Parathyroid adenoma (tissue), 2 donors: ENCODE data around the gene GSG1L.

Experiments
- H2AFZ ChIP-seq: fragments of 300-600 bp; sonication (generic); one replicate; pipeline ENCODE4 v1.7.0; 2017; ENCODE audit warnings: antibody characterized with exemption, mild to moderate bottlenecking
- H3K27ac ChIP-seq: fragments of 300-600 bp; sonication (generic); one replicate; pipeline ENCODE4 v1.7.0; 2017
- H3K27me3 ChIP-seq: fragments of 300-600 bp; sonication (generic); one replicate; pipeline ENCODE4 v1.7.0; 2017; ENCODE audit warnings: low read length; ENCODE audit not compliant: control insufficient read depth, insufficient read depth
- H3K36me3 ChIP-seq: fragments of 300-600 bp; sonication (generic); one replicate; pipeline ENCODE4 v1.7.0; 2017; ENCODE audit warnings: low read length; ENCODE audit not compliant: control insufficient read depth, insufficient read depth
- H3K4me1 ChIP-seq: fragments of 300-600 bp; sonication (generic); one replicate; pipeline ENCODE4 v1.7.0; 2017; ENCODE audit warnings: control low read depth
- H3K4me2 ChIP-seq: fragments of 300-600 bp; sonication (generic); one replicate; pipeline ENCODE4 v1.7.0; 2017; ENCODE audit warnings: low read length
- H3K4me3 ChIP-seq: fragments of 300-600 bp; sonication (generic); one replicate; pipeline ENCODE4 v1.7.0; 2017; ENCODE audit warnings: low read depth, low read length
- H3K79me2 ChIP-seq: fragments of 300-600 bp; sonication (generic); one replicate; pipeline ENCODE4 v1.7.0; 2017; ENCODE audit warnings: control low read depth
- H3K9ac ChIP-seq: fragments of 300-600 bp; sonication (generic); one replicate; pipeline ENCODE4 v1.7.0; 2017; ENCODE audit warnings: mild to moderate bottlenecking
- H3K9me3 ChIP-seq: fragments of 300-600 bp; sonication (generic); one replicate; pipeline ENCODE4 v1.7.0; 2017; ENCODE audit warnings: low read length; ENCODE audit not compliant: control insufficient read depth
- TF ChIP-seq, protein P1 (sequence below): fragments of 300-600 bp; sonication (generic); IDR thresholded peaks from one replicate; pipeline ENCODE4 v1.7.0; 2017; ENCODE audit warnings: antibody characterized with exemption, mild to moderate bottlenecking
- donor health status: primary hyperparathyroidism.

GSG1L gene

DNA sequence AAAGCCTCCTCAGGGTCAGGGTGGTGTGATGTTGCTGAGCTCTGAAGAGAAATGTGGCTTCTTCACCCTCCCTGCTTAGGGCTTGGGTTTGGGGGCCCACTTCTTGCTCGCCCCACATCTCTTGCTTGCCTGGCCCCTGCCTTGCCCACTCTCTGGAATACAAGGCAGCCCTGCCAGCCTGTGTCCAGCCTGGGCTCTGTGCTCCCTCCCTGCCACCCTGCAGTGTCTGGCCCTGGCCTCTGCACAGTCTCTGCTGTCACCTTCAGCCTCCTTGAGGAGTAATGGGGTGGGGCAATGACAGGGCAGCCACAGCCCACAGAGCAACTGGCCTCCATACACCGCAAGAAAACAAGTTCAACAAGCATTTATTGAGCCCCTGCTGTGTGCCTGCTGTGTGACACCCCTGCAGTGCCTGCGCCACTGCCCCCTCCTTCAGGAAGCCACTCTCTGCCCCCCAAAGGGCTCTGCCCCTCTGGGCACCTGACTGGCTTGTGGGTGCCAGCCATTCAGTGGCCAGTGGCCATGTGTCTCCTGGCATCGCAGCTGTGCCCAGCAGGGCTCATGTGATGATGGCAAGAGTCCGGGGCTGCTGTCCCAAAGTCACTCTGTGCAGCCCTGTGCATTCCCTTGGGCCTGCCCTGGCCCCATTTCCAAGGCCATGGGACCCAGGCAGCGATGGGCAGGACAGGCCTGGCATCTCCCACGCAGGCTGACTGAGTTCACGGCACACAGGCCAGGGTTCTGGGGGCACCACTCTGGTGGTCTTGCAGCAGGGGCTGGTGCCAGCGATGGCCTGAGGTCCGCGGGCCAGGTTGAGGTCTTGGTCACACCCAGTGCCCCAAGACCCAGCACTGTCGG, 272.7 kb downstream of the GSG1L start:
- H3K4me3 ChIP-seq: no peak overlapping the region
- no peaks in the 10 kb centered on the region for H3K4me1 ChIP-seq
- no peak overlapping the region for H3K27ac ChIP-seq
- TF ChIP-seq, protein P1, sequence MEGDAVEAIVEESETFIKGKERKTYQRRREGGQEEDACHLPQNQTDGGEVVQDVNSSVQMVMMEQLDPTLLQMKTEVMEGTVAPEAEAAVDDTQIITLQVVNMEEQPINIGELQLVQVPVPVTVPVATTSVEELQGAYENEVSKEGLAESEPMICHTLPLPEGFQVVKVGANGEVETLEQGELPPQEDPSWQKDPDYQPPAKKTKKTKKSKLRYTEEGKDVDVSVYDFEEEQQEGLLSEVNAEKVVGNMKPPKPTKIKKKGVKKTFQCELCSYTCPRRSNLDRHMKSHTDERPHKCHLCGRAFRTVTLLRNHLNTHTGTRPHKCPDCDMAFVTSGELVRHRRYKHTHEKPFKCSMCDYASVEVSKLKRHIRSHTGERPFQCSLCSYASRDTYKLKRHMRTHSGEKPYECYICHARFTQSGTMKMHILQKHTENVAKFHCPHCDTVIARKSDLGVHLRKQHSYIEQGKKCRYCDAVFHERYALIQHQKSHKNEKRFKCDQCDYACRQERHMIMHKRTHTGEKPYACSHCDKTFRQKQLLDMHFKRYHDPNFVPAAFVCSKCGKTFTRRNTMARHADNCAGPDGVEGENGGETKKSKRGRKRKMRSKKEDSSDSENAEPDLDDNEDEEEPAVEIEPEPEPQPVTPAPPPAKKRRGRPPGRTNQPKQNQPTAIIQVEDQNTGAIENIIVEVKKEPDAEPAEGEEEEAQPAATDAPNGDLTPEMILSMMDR: no peak
- no peaks in the 10 kb centered on the region for H3K79me2 ChIP-seq
- H2AFZ ChIP-seq: no peak overlapping the region
- H3K27me3 ChIP-seq: no peaks in the 10 kb centered on the region
- H3K4me2 ChIP-seq: no peak overlapping the region
- H3K9me3 ChIP-seq: no peaks in the 10 kb centered on the region
- no peak overlapping the region for H3K9ac ChIP-seq
- H3K36me3 ChIP-seq: no peaks in the 10 kb centered on the region

DNA sequence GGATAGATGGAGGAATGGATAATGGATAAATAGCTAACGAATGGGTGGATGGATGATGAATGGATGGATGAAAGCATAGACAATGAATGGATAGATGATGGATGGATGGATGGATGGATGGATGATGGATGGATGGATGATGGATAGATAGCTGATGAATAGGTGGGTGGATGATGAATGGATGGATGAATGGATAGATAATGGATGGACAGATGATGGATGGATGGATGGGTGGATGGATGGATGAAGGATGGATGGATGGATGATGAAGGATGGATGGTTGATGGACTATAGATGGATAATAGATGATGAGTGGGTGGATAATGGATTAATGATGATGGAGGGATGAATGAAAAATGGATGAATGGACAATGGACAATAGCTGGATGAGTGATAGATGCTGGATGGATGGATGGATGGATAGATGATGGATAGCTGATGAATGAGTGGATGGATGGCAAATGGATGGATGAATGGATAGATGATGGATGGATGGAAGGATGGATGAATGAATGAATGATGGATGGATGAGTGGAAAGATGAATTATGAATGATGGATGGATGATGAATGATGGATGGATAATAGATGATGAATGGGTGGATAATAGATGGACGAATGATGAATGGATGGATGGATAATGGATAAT, 273.8 kb downstream of the GSG1L start:
- Histone ChIP-seq H3K9ac (no peak overlapping the region), H3K27me3 (no peaks in the 10 kb centered on the region), H3K4me3 (no peak overlapping the region), H3K4me2 (no peak overlapping the region), H3K4me1 (no peaks in the 10 kb centered on the region), H3K27ac (no peak overlapping the region), H3K79me2 (no peaks in the 10 kb centered on the region), H2AFZ (no peak overlapping the region), H3K9me3 (no peaks in the 10 kb centered on the region), H3K36me3 (no peaks in the 10 kb centered on the region)
- TF ChIP-seq, protein P1: no peak

DNA sequence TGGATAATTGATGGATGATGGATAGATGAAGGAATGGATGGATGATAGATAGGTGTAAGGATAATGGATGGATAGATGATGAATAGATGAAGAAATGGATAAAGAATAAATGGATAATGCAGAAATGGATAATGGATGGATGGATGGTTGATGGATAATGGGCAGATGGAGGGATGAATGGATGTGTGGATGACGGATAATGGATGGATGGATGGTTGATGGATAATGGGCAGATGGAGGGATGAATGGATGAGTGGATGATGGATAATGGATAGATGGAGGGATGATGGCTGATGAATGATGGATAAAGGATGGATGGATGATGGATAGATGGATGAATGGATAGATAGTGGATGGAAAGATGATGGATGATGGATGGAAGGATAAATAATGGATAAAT, 274.4 kb downstream of the GSG1L start:
- Histone ChIP-seq H3K36me3 (no peaks in the 10 kb centered on the region), H3K27me3 (no peaks in the 10 kb centered on the region), H2AFZ (no peak overlapping the region), H3K9ac (no peak overlapping the region), H3K27ac (no peak overlapping the region), H3K9me3 (no peaks in the 10 kb centered on the region), H3K4me2 (no peak overlapping the region), H3K79me2 (no peaks in the 10 kb centered on the region), H3K4me1 (no peaks in the 10 kb centered on the region), H3K4me3 (no peak overlapping the region)
- TF ChIP-seq, protein P1: no peak

DNA sequence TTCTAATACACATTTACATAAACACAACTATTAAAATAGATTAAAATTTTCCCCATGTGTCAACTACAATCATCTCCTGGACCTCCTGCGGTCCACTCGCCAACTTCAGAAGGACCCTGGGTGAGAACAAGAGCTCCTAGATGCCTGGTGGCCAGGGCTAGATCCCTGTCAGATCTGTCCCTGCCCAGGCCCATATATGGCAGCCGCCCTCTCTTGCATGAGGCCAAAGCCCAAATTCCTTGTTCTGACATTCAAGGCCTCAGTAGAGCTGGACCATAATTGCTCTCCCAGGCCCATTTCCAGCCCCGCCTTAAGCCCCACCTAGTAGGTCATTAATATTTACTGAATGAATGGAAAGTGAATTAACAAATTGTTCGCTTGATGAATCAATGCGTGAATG, 275.8 kb downstream of the GSG1L start:
- Histone ChIP-seq H3K27me3 (no peaks in the 10 kb centered on the region), H3K9me3 (no peaks in the 10 kb centered on the region), H3K79me2 (no peaks in the 10 kb centered on the region), H3K9ac (no peak overlapping the region), H3K4me3 (no peak overlapping the region), H3K36me3 (no peaks in the 10 kb centered on the region), H2AFZ (no peak overlapping the region), H3K4me2 (no peak overlapping the region), H3K27ac (no peak overlapping the region), H3K4me1 (no peaks in the 10 kb centered on the region)
- TF ChIP-seq, protein P1: no peak
